Stimulated activated CD8-positive, alpha-beta memory T cell treated with anti-CD3 and anti-CD28 coated beads, Interleukin-12 subunit alpha, Interleukin-12 subunit beta, amount 100 ng/mL, for 24 hours (primary cell): ENCODE data around the gene PSEN1.
A peak's percentile ranks its signal among the peaks of the same experiment; 100 is the strongest.

ENCODE experiments used
- DNase-seq: peaks from one replicate; pipeline ENCODE4 v3.0.0-alpha.2; 2020; ENCODE audit errors: extremely low read depth

The PSEN1 gene

DNA sequence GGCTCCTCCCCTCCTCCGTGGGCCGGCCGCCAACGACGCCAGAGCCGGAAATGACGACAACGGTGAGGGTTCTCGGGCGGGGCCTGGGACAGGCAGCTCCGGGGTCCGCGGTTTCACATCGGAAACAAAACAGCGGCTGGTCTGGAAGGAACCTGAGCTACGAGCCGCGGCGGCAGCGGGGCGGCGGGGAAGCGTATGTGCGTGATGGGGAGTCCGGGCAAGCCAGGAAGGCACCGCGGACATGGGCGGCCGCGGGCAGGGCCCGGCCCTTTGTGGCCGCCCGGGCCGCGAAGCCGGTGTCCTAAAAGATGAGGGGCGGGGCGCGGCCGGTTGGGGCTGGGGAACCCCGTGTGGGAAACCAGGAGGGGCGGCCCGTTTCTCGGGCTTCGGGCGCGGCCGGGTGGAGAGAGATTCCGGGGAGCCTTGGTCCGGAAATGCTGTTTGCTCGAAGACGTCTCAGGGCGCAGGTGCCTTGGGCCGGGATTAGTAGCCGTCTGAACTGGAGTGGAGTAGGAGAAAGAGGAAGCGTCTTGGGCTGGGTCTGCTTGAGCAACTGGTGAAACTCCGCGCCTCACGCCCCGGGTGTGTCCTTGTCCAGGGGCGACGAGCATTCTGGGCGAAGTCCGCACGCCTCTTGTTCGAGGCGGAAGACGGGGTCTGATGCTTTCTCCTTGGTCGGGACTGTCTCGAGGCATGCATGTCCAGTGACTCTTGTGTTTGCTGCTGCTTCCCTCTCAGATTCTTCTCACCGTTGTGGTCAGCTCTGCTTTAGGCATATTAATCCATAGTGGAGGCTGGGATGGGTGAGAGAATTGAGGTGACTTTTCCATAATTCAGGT, at the start of gene PSEN1:
Gene PSEN1, plus strand, starts transcription at position 121 of the 839 bp plus-strand sequence. CDS start 11,513 bp downstream, outside the sequence.
- DNase-seq, result peak; percentile 93

DNA sequence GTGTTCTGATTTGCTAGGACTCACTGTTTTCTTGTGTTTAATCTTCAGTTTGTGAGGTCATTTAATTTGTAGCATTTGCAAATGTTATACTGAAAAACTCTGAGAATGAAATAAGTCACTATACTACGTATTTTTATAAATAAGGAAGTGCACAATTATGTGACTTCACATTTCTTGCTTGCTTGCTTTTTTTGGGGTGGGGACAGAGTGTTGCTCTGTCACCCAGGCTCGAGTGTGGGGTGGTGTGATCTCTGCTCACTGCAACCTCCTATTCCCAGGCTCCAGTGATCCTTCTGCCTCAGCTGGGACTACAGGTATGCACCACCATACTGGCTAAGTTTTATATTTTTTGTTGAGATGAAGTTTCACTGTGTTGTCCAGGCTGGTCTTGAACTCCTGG, 45.3 kb upstream of the PSEN1 start:
- DNase-seq, result no peak

DNA sequence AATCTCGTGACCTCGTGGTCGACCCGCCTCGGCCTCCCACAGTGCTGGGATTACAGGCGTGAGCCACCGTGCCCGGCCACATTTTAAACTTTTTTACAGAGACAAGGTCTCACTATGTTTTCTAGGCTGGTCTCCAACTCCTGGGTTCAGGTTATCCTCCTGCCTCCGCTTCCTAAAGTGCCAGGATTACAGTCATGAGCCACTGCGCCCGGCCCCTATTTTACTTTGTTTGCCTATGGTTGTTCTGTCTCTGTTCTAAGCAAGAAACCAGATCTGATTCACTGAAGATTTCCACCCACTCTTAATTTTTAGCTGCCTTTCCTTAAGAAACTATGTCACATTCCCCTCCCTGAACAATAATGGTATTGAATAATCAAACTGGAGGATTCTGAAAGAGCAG, 38.9 kb upstream of the PSEN1 start:
- no peak for DNase-seq

DNA sequence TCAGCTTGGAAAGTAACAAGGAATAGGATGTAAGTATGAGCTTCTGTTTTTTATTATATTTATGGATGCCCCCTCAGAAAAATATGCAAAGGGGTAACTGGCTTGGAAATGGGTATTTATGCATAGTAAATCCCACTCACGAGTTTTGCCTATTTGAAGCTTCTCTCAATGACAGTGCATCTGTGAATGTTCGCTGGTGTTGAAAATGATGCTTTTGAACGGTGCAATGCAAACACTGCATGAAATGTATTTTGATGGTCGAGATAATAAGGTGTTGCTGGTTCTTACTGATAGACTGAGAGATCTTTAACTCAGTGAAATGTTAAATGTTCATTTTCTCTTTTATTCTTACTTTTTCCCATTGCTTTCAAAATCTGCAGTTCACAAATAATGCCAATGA, 36.0 kb upstream of the PSEN1 start:
- no peak for DNase-seq

DNA sequence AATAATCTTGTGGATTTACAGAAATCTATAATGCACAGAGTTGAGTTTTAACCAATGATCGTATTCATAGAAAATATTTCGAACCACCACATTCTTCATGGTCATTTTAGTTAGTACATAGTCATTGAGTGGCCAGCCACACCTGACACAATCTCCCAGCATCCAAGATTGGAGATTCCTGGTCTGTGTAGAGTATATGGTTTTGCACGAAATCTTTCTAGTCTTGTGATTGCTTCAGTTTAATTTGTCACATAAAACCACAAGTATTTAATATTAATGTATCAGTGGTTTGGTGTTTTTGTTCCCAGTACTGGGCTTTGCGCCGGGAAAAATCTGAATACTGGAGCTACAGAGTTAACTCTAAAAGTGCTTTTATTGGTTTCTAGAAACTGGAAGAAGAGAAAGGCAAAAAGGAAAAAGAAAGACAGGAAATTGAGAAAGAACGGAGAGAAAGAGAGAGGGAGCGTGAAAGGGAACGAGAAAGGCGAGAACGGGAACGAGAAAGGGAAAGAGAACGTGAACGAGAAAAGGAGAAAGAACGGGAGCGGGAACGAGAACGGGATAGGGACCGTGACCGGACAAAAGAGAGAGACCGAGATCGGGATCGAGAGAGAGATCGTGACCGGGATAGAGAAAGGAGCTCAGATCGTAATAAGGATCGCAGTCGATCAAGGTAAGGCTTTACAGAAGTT, 33.4 kb upstream of the PSEN1 start:
- no peak for DNase-seq

DNA sequence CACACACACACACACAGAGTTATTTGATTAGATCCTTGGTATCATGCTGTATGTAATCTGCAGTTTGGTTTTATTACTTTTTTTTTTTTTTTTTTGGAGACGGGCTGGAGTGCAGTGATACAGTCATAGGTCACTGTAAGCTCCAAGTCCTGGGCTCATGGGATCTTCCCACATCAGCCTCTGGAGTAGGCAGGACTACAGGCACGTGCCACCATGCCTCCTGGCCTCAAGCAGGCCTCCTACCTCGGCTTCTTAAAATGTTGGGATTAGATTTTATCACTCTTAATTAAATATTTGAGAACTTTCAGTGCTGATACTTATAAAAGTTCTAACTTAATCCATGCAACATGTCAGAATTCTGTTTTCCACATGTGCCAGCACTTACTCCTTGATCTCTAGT, 31.3 kb upstream of the PSEN1 start:
- no peak for DNase-seq

DNA sequence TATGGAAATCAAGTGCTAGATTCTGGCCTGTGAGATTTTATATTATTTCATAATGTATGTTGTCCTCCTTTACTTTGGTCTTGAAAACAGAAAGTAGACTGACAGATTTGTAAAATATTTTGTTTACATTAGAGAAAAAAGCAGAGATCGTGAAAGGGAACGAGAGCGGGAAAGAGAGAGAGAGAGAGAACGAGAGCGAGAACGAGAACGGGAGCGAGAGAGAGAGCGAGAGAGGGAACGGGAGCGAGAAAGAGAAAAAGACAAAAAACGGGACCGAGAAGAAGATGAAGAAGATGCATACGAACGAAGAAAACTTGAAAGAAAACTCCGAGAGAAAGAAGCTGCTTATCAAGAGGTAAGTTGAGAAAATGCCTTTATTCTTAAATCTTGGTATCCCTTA, 30.6 kb upstream of the PSEN1 start:
- DNase-seq, result no peak

DNA sequence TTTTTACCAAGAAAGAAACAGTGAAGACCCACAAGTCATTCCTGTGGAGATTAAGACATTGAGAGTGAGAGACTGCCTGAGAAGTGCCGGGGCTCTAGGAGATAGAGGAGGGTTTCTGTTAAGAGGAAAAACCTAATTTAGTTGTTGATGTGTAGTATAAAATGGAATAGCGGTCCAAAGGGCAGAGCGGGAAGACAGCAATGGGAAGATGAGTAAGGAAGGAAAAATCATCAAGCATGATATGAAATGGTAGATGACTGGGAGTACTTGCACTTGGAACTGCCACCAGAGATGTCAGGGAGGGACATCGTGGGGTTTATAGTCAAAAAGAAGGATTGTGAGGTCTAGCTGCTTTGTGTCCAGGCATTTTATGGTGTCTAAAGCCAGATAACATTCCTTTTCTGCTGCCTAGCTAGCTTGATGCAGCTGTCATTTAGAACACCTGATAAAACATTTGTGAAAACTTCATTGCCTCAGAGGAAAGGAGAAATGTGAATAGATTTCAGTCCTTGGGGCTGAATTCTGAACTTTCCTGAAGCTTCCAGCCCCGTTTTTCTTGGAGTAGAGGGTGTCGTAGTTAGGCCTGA, 20.1 kb upstream of the PSEN1 start:
- no peak for DNase-seq

DNA sequence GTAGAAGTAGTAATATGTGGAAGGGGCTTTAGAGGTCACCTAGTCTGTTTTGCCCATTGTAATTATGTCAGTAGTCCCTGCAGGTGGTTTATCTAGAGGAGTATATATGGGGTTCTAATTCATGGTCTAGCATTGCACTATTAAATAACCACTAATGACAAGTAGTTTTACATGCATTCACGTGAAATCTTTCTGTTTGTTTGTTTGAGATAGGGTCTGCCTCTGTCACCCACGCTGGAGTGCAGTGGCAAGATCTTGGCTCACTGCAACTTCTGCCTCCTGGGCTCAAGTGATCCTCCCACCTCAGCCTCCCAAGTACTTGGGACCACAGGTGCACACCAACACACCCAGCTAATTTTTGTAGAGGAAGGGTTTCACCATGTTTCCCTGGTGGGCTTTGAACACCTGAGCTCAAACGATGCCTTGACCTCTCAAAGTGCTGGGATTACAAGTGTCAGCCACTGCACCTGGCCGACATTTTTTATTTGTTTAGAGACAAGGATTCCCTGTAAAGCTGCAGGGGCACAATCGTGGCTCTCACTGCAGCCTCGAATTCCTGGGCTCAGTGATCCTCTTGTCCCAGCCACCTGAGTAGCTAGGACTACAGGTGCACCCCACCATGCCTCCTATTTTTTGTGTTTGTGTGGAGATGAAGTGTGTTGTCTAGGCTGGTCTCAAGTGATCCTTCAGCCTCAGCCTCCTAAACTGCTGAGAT, 12.0 kb upstream of the PSEN1 start:
- no peak for DNase-seq

DNA sequence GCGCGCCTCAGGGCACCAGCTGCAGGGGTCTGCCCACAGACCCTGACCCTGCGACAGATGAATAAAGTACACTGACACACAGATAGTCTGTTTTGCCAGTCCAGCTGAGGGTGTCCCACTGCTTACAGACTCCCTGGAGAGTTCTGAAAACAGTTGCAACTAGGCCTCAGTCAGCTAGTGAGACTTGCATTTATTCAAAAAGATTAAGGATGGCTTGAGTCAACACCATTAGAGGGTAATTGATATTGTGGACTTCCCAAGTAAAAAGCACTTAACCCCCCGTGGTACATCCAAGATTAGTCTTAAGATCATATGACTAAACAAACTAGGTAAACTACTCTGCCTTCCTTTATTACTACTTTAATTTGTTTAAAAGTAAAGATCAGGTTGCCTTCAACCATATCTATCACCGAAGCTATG, 11.1 kb upstream of the PSEN1 start:
- no peak for DNase-seq

DNA sequence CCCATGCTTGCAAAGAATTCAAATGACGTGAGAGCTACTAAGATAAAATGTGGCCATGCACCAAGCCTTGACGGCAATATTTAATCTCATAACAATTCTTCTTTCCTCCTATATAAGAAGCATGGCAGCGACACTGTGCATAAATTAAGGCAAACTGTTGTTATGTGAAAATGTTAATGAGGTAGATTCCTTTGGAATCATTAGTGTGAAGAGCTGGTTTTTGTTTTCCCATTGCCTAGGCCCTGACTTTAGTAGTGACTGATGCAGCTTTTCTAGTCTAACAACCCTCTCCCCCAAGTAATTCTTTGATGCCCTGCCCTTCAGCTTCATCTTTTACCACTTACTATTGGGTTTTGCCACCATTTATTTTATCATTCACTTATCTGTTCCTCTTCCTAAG, 10.6 kb upstream of the PSEN1 start:
- no peak for DNase-seq

DNA sequence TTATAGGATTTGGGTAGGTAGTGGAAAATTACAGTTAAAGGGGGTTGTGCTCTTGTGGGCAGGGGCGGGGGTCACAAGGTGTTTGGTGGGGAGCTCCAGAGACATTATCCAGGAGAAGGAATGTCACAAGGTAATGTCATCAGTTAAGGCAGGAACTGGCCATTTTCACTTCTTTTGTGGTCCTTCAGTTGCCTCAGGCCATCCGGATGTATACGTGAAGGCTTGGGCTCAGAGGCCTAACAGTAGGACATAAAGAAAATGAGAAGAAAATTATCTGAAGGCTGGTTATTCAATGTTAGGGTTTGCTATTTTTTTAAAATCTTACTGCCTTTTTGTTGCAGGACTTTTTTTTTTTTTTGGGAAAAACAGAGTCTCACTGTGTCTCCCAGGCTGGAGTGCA, 2.5 kb upstream of the PSEN1 start:
- no peak for DNase-seq

DNA sequence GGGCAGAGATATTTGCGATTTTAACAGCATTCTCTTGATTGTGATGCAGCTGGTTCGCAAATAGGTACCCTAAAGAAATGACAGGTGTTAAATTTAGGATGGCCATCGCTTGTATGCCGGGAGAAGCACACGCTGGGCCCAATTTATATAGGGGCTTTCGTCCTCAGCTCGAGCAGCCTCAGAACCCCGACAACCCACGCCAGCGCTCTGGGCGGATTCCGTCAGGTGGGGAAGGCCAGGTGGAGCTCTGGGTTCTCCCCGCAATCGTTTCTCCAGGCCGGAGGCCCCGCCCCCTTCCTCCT, 271 bp upstream of the PSEN1 start:
- no peak for DNase-seq

DNA sequence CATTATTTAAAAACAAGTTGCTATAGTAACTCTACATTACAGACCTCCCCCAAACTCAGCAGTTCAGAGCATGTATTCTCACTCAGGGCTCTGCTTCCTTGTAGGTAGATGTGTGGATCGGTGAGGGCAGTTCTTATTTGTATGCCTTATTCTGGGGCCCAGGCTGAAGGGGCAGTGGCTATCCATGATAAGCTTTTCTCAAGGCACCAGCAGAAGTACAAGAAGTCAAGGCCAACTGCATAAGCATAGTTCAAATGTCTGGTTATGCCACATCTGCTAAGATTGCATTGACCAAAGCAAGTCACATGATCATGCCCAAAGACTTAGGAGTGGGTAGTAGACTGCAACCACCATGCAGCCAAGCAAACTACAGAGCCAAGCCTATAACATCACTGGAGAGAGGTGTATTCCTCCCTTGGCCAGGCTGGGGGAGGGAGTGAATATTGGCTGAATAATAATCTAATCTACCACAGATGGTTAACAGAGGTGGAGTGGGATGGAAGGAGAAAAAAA, 4.6 kb downstream of the PSEN1 start:
- no peak for DNase-seq

DNA sequence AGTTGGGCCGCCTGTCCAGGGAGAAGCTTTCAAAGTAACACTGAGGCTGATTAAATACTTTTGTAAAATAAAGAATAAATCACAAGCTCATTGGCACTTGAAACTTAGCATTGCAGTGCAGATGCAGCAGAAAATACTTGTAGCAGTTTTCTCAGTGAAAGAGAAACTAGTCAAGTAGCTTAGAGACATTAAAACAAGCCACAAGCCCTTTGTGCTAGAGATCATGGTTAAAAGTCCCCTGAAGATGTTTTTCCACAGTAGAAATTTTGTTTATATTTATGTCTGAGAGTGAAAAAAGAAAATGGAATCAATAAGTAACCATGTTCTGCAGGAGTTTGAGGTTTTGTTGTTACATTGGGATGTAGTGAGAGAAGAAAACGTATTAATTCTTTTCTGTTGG, 5.9 kb downstream of the PSEN1 start:
- no peak for DNase-seq

DNA sequence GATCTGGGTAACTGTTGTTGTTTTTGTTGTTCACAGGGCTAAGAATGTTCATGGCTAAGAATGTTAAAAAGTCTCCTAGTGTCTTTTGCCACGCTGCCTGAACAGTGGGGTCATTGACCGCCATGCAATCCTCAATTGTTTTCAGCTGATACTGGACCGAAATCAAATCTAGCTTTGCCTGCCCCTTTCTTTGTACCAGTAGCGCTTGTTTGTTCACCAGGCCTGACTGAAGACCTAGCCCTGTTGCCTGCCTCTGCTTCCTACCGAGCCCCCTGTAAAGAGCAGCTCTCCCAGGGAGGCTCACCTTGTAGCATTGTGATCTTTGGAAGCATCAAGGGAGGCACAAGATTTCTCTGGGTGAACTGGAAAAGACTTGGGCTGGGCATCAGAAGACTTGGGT, 6.7 kb downstream of the PSEN1 start:
- no peak for DNase-seq

DNA sequence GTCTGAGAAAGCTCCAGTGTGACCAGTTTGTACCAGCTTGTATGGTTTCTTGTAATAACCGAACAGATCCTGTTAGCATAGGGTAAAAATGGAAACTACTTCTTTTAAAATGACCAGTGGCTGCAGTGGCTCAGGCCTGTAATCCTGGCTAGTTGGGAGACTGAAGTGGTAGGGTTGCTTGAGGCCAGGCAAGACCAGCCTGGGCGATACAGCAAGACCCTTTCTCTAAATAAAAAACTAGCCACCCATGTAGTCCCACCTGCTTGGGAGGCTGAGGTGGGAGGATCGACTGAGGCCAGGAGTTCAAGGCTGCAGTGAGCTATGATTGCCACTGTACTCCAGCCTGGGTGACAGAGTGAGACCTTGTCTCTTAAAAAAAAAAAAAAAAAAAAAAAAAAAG, 7.3 kb downstream of the PSEN1 start:
- no peak for DNase-seq

DNA sequence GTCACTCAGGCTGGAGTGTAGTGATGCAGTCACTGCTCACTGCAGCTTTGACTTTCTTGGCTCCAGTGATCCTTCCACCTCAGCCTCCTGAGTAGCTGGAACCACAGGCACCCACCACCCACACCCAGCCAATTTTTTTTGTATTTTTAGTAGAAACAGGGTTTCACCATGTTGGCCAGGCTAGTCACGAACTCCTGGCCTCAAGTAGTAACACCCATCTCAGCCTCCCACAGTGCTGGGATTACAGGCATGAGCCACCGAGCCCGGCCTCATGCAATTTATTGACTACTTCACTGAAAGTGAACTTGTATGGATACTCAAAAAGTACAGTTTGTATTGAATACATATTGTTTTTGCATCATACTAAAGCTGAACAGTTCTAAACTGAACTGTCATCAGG, 9.1 kb downstream of the PSEN1 start:
- no peak for DNase-seq

DNA sequence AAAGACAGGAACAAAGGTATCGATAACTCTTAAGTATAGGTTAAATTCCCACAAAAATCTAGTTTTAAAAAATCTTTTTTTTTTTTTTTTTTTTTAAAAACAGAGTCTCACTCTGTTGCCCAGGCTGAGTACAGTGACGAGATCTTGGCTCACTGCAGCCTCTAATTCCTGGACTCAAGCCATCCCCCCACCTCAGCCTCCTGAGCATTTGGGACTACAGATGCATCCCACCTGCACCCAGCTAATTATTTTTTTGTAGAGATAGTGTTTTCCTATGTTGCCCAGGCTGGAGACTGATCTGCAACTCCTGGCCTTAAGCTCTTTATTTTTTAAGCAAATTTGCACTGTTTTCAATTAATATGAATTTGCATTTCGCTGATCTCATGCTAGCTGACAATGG, 9.8 kb downstream of the PSEN1 start:
- DNase-seq, result no peak

DNA sequence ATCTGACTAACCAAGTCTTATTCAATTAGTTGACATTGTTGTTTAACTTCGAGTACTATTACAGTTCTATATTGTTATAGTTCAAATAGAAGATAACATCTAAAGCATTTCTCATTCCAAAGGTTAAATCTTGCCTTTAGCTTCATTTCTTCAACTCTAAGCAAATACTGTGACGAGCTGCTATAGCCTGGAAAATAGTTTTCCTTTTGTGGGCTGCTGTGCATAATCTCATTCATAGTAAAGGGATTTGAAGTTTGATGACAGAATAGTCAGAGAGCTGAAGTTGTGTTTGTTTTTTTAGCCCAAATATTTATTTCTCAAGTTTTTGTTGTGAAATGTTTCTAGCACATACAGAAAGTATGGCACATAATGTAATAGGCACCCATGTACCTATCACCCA, 13.4 kb downstream of the PSEN1 start:
- DNase-seq, result no peak

DNA sequence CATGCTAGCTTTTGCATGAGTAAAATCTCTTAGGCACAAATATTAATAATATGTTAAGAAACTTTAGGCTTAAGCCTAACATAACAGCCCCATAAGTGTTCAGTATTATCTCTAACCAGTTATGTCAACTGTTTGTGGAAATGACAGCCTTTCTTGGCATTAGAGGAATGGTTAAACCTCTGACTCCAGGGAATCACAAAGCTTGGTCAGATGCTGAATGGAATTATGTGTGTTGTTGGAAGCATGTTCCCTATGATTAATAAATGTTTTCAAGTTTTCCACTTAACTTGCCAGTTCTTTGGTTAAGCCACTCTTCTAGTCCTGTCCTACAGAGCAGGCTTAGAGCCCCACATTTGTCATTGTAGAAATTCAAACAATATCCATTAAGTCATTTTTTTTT, 17.0 kb downstream of the PSEN1 start:
- no peak for DNase-seq

DNA sequence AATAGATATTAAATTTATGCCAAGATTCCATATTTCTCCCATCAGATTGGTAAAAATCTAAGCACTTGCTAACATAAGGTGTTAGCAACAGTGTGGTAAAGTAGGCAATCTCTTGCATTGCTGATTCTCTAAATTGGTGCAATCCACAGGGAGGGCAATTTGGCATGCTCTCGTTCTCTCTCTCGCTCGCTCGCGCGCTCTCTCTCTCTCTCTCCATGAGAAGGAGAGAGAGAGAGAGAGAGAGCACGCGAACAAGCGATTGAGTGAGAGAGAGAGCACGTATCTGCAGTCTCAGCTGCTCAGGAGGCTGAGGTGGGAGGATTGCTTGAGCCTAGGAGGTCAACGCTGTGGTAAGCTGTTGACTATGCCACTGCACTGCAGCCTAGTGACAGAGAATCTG, 25.9 kb downstream of the PSEN1 start:
- DNase-seq, result no peak
